Upper lobe of left lung (tissue), 6 donors: ENCODE measurements around the gene RNF168. TPM values are rescaled to one million over a fixed set of nuclear protein-coding genes. Genes with fewer than 3 reads are reported as not detected.
A peak's percentile ranks its signal among the peaks of the same experiment; 100 is the strongest.
"Not testable (repeated sequence)": the region's sequence is repeated elsewhere in the genome, so short reads cannot be mapped to it uniquely, and the experiment has no call there.

ENCODE experiments used
- ATAC-seq, 2 donors: fragments of 200-7000 bp; cut with Tn5 transposase; one replicate each; pipeline ENCODE4 v1.9.1; 2022; ENCODE audit warnings: mild to moderate bottlenecking in 2 of 2, moderate library complexity in 2 of 2; ENCODE audit not compliant: low FRiP score in 2 of 2
- DNase-seq, 2 donors: peaks; one replicate each; pipeline ENCODE4 v3.0.0-alpha.2; 2019 to 2020
- H3K27ac ChIP-seq, 4 donors: fragments of 200-600 bp; sonication (generic); one replicate each; pipeline ENCODE4 v1.5.1; 2016 to 2019
- H3K27me3 ChIP-seq, 4 donors: fragments of 200-600 bp; sonication (generic); one replicate each; pipeline ENCODE4 v1.5.1; 2017 to 2019
- H3K36me3 ChIP-seq, 4 donors: fragments of 200-600 bp; sonication (generic); one replicate each; pipeline ENCODE4 v1.5.1; 2016 to 2019
- H3K4me1 ChIP-seq, 4 donors: fragments of 200-600 bp; sonication (generic); one replicate each; pipeline ENCODE4 v1.5.1; 2018 to 2019
- H3K4me3 ChIP-seq, 4 donors: fragments of 200-600 bp; sonication (generic); one replicate each; pipeline ENCODE4 v1.5.1; 2017 to 2019; ENCODE audit warnings: mild to moderate bottlenecking in 2 of 4, moderate library complexity in 1 of 4
- H3K9me3 ChIP-seq, 4 donors: fragments of 200-600 bp; sonication (generic); one replicate each; pipeline ENCODE4 v1.5.1; 2018 to 2019
- CTCF ChIP-seq, 6 experiments: fragments of 450-650 bp in 4 of 6; fragments of 200-600 bp in 2 of 6; sonication (generic) in 2 of 6; IDR thresholded peaks; one replicate each; pipeline ENCODE4 v1.5.1; 2016 to 2019; ENCODE audit warnings: antibody characterized with exemption in 6 of 6
- EP300 ChIP-seq, 4 donors: sonication (generic); formaldehyde crosslinking; IDR thresholded peaks; one replicate each; pipeline ENCODE4 v1.5.1; 2017; ENCODE audit warnings: antibody characterized with exemption in 4 of 4, control low read depth in 2 of 4
- POLR2A ChIP-seq, 4 donors: fragments of 450-650 bp; IDR thresholded peaks; one replicate each; pipeline ENCODE4 v1.5.1; 2016 to 2017; ENCODE audit warnings: antibody characterized with exemption in 4 of 4, mild to moderate bottlenecking in 2 of 4
- POLR2AphosphoS5 ChIP-seq, 2 donors: sonication (generic); formaldehyde crosslinking; IDR thresholded peaks; one replicate each; pipeline ENCODE4 v1.5.1; 2017; ENCODE audit warnings: antibody characterized with exemption in 2 of 2
- WGBS, 2 donors: methylation state at CpG; one replicate each; pipeline ENCODE4 v1.1.5; 2017 to 2018; 5-methylcytosine and 5-hydroxymethylcytosine counted together
- total RNA-seq, 6 donors: library from RNA; depleted of rRNA in 4 of 6; stranded (reverse); fragments of >200 nt in 4 of 6; gene quantifications; one replicate each; pipeline versions ENCODE4 v1.1.0 to v1.2.1, GENCODE V29; 2016 to 2021
- donor health status: DM: no; HTN: no; CAD: no; lungs with moderate emphysema.
- donor health status: DM: no; HTN: yes; CAD: no; lungs with severe emphysema.

Gene RNF168
- total RNA-seq, 6 donors from 2014 or later = 22.2 to 33.5 (median 26.6) TPM

DNA sequence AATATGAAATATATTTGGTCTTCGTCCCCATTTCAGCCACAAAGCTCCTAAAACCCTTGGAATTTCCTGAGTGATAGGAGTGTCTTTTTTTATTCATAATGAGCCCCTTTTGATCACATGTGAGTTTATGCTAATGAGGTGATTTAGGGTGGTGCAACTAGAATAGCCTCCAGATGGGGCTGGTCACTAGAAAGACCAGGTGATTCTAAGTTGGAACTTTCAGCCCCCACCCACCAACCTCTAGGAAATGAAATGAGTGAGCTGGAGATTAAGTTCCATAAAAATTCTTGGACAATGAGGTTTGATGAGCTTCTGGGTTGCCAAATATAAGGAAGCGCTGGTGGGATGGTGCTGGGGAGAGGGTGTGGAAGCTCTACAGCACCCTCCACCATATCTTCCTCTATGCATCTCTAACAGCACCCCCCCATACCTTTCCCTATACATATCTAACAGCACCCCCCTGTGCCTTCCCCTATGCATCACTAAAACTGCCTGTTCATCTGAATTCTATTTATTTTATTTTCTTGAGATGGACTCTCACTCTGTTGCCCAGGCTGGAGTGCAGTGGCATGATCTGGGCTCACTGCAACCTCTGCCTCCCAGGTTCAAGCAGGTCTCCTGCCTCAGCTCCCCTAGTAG lies 13.7 kb upstream of the RNF168 start:
- Histone ChIP-seq H3K4me3 (no peak overlapping the region), H3K4me1 (no peaks in the 10 kb centered on the region), H3K9me3 (peaks cover 32 to 48% (median 41%) of the 10 kb centered on the region in 4 donors), H3K36me3 (no peaks in the 10 kb centered on the region), H3K27me3 (no peaks in the 10 kb centered on the region), H3K27ac (no peak overlapping the region)
- no peak for ATAC-seq
- TF ChIP-seq POLR2A (IDR thresholded peaks at IDR 0.05) = no peak
- no peak for TF ChIP-seq CTCF (IDR thresholded peaks at IDR 0.05)
- TF ChIP-seq EP300 (IDR thresholded peaks at IDR 0.05) = no peak
- TF ChIP-seq POLR2AphosphoS5 (IDR thresholded peaks at IDR 0.05) = no peak
- WGBS, 2 donors = 79 to 87% methylated on average over 2 of the region's 2 CpGs
- DNase-seq = no peak

GRCh38 chr3:196514913-196515621 lies 11.5 kb upstream of the RNF168 start, which contains the start of gene SMCO1:
Gene SMCO1 (minus strand): TSS chr3:196515346. CDS start chr3:196515209, 137 bp downstream.
- TF ChIP-seq POLR2AphosphoS5 (IDR thresholded peaks at IDR 0.05) = no peak
- no peak for TF ChIP-seq POLR2A (IDR thresholded peaks at IDR 0.05)
- no peak for TF ChIP-seq EP300 (IDR thresholded peaks at IDR 0.05)
- no peak for TF ChIP-seq CTCF (IDR thresholded peaks at IDR 0.05)
- Histone ChIP-seq H3K4me3 (no peak within 1 kb of the TSS), H3K27ac (no peak within 1 kb of the TSS), H3K4me1 (no peaks in the 10 kb centered on the region), H3K27me3 (no peaks in the 10 kb centered on the region), H3K36me3 (no peaks in the 10 kb centered on the region), H3K9me3 (peaks cover 21 to 28% (median 25%) of the 10 kb centered on the region in 4 donors)
- 90 to 92% methylated on average over 10 of the region's 10 CpGs for WGBS, 2 donors
- DNase-seq (no peak), ATAC-seq (no peak)

DNA sequence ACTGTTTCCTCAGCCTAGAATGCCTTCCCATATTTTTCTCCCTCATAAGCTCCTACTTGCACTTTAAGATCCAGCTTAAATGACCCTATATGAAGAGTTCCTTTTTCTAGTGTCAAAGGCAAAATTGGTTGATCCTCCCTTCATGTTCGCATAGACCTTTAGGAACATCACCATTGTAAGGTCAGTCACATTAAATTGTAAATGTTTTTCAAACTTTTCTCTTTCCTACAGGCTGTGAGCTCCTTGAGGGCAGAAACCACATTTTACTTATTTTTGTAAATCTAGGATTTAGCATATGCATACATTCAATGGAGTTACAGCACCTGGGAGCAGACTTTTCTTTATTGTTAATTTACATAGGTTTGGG lies 10.8 kb upstream of the RNF168 start:
- H3K9me3 ChIP-seq = peaks cover 14 to 21% (median 18%) of the 10 kb centered on the region in 4 donors
- ATAC-seq = no peak
- H3K4me3 ChIP-seq = no peak overlapping the region
- H3K4me1 ChIP-seq = no peaks in the 10 kb centered on the region
- 92 to 100% methylated on average over 1 of the region's 1 CpG for WGBS, 2 donors
- no peaks in the 10 kb centered on the region for H3K36me3 ChIP-seq
- DNase-seq = no peak
- H3K27ac ChIP-seq = no peak overlapping the region
- no peaks in the 10 kb centered on the region for H3K27me3 ChIP-seq
- no peak for TF ChIP-seq POLR2A (IDR thresholded peaks at IDR 0.05)
- TF ChIP-seq EP300 (IDR thresholded peaks at IDR 0.05) = no peak
- no peak for TF ChIP-seq POLR2AphosphoS5 (IDR thresholded peaks at IDR 0.05)
- no peak for TF ChIP-seq CTCF (IDR thresholded peaks at IDR 0.05)

GRCh38 chr3:196513697-196514349 lies 10.3 kb upstream of the RNF168 start:
- Histone ChIP-seq H3K27me3 (no peaks in the 10 kb centered on the region), H3K4me3 (no peak overlapping the region), H3K27ac (no peak overlapping the region), H3K9me3 (peaks cover 10 to 15% (median 13%) of the 10 kb centered on the region in 4 donors), H3K36me3 (no peaks in the 10 kb centered on the region), H3K4me1 (no peaks in the 10 kb centered on the region)
- DNase-seq = no peak
- ATAC-seq = peak in 1 of 2 donors; percentile 85
- TF ChIP-seq POLR2AphosphoS5 (IDR thresholded peaks at IDR 0.05) = no peak
- no peak for TF ChIP-seq POLR2A (IDR thresholded peaks at IDR 0.05)
- no peak for TF ChIP-seq EP300 (IDR thresholded peaks at IDR 0.05)
- TF ChIP-seq CTCF (IDR thresholded peaks at IDR 0.05) = no peak
- 83 to 85% methylated on average over 8 of the region's 8 CpGs for WGBS, 2 donors

GRCh38 chr3:196511646-196512425 lies 8.3 kb upstream of the RNF168 start:
- not testable (repeated sequence) for H3K4me3 ChIP-seq, H3K27me3 ChIP-seq, H3K9me3 ChIP-seq, ATAC-seq, DNase-seq, H3K4me1 ChIP-seq, H3K36me3 ChIP-seq, H3K27ac ChIP-seq
- 81 to 89% methylated on average over 8 to 13 of the region's 15 CpGs for WGBS, 2 donors

- not testable (repeated sequence) for H3K27ac ChIP-seq, ATAC-seq, H3K27me3 ChIP-seq, H3K4me1 ChIP-seq, H3K36me3 ChIP-seq, H3K9me3 ChIP-seq, H3K4me3 ChIP-seq, DNase-seq
- WGBS, 2 donors = 100% methylated on average over 1 of the region's 1 CpG
Observed at GRCh38 chr3:196511108-196511507, 7.5 kb upstream of the RNF168 start.
